HG02588 (cell line): ENCODE data around the gene SLC2A8.
A peak's percentile ranks its signal among the peaks of the same experiment; 100 is the strongest.

ENCODE experiments used
- ATAC-seq: cut with Tn5 transposase; IDR thresholded peaks from one replicate; pipeline ENCODE4 v1.9.1; 2021; ENCODE audit warnings: mild to moderate bottlenecking, moderate library complexity; ENCODE audit not compliant: unreplicated experiment

SLC2A8 gene

DNA sequence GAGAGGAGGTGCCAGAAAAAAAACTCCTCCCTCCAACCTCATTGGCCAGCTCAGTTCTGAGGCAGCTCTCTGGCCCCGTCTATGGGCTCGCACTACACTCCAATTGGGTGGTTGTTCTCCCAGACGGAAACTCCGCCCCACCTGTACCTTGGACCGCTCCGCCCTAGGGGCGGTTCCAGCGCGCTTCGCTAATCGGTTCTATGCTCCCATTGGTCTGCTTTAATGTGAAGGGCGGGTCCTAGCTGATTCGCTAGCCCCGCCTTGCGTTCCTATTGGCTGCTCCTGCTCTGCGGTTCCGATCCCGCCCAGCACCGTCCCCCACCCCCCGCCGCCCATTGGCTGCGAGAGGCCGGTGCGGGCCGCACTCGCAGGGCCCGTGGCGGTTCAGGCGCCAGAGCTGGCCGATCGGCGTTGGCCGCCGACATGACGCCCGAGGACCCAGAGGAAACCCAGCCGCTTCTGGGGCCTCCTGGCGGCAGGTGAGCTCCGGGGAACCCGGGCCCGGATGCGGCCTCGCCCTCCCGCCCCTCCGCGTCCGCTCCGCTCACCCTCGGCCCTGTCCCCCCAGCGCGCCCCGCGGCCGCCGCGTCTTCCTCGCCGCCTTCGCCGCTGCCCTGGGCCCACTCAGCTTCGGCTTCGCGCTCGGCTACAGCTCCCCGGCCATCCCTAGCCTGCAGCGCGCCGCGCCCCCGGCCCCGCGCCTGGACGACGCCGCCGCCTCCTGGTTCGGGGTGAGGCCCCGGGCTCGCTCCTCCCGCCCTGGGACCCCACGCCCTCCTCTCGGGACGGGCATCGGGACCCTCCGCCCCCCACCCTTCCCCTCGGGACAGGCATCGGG, at the start of gene SLC2A8:
Gene SLC2A8 (plus strand): TSS at position 362 of the 838 bp plus-strand sequence. CDS start 62 bp downstream, at position 424.
- ATAC-seq, result peak; percentile 91

- ATAC-seq, result no peak
Measured at GRCh38 chr9:127347831-127348776, 48.9 kb upstream of the SLC2A8 start.

DNA sequence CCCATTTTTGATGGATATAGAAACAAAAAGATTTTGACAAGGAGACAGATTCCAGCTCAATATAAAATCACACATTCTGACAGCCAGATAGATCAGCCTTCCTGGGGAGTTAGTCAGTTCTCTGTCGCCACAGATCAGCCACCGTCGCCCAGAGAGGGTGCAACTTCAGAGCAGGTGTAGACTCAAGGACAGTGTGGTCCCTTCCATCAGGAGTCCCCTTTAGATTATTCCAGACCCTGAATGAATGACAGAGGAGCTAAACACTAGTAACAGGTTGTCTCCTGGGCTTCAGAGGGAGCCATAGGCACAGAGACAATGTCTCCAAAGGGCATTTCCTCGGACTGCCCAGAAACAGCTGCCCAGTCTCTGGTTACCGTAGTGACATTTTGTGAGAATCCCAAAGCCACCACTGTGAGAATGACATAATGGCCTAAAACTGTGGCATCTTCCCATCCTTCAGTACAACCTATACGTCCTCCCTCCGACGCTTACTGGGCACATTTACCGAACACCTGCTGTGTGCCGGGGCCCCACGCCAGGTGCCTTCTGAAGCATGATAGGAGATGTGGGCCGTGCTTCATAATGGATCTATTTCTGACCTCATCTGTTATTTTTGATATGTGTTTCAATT, 47.4 kb upstream of the SLC2A8 start:
- no peak for ATAC-seq

GRCh38 chr9:127351182-127352166, 45.5 kb upstream of the SLC2A8 start:
- ATAC-seq, result no peak

DNA sequence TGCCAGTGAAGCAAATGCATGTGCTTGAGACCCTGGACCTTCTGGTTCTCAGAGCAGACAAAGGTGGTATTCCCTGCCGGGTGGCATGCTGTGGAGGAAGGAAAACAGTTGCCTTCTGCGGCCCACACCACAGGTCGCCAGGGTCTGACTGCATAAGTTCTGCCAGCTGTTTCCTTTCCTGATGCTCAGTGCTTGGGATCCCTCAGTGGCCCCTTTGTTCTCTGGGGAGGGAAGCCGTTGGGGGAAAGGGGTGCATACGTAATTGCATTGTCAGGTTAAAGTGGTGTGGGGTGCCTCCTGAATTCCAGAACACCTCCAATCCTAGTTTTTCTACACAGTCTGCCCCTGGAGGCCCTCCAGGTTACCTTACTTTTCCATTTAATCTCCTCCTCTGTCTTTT, 43.1 kb upstream of the SLC2A8 start:
- no peak for ATAC-seq

DNA sequence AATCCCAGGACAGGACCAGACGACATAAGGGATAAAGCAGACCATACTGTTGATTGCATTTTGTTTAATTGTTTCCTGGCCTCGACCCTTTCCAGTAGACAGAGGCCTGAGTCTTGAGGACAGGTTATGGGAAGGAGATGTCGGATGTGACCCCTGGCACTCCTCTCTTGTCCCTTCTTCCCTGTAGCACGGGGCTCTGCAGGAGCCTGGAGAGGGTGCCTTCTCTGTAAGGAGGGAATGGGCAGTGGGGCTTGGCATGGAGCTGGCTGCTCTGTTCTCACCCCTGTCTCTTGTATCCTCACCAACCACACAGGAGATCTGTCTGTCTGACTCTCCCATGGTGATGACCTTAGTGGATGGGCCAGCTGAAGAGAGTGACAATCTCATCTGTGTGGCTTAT, 40.1 kb upstream of the SLC2A8 start:
- ATAC-seq, result no peak

- no peak for ATAC-seq
Measured at GRCh38 chr9:127358023-127358535, 38.9 kb upstream of the SLC2A8 start.

GRCh38 chr9:127358770-127359169, 38.2 kb upstream of the SLC2A8 start:
- no peak for ATAC-seq

GRCh38 chr9:127360250-127360649, 36.7 kb upstream of the SLC2A8 start:
- ATAC-seq, result no peak

DNA sequence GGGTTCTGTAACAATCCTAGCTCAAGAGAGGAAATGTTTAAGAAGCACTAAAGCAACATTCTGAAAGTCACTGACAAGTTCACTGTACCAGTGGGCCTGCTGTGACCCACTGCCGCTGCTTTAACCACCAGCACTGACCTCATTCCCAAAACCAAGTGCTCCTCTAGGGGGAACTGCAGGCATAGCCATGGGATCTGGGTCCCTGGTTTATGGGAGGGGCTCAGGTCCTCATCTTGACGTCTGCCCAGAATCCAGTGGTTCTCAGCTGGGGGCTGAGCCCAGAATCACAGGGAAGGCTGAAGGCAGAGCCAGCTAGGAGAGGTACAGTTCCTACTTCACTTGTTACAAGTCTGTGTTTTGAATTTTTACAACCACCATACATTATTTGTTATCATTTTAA, 36.1 kb upstream of the SLC2A8 start:
- ATAC-seq, result no peak

DNA sequence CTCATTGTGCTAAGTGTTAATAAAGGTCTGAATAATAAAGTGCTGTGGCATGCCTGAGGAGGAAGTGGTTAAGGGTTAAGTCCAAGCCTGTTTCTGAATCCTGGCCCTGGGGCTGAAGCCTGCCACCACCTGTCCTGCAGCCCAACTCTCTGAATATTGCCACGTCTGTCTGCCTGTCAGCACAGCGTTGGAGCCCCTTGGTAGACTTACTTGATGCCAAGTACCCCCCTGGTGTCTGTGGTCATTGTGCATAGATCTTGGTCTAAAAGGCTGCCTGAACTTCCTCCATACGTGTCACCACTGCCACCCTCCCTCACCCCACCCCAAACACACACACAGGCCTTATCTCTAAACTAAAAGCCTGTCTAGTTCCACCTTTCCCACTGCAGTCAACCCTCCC, 35.4 kb upstream of the SLC2A8 start:
- no peak for ATAC-seq

- ATAC-seq, result no peak
Measured at GRCh38 chr9:127362829-127363228, 34.1 kb upstream of the SLC2A8 start.

GRCh38 chr9:127365461-127365860, 31.5 kb upstream of the SLC2A8 start:
- no peak for ATAC-seq

DNA sequence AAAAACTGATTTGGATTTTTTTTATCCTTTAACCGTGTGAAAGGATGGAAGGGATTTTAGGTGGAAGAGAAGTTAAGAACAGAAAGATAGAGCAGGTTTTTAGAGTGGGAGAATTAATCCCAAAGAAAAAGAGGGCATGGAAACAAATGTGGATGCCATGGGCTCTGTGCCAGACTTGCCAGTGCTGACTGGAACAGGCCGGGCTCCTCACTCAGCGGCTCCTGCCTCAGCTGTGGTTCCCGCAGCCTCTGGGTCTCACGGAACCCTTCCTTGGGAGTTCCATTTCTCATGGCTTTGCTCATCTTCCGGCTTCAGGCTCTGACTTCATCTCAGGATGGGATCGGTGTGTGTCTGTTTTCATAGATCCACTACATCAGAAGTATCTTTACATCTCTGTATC, 30.4 kb upstream of the SLC2A8 start:
- ATAC-seq, result no peak

- no peak for ATAC-seq
Measured at GRCh38 chr9:127368852-127369402, 28.0 kb upstream of the SLC2A8 start.

- ATAC-seq, result no peak
Measured at GRCh38 chr9:127369428-127369827, 27.5 kb upstream of the SLC2A8 start.

DNA sequence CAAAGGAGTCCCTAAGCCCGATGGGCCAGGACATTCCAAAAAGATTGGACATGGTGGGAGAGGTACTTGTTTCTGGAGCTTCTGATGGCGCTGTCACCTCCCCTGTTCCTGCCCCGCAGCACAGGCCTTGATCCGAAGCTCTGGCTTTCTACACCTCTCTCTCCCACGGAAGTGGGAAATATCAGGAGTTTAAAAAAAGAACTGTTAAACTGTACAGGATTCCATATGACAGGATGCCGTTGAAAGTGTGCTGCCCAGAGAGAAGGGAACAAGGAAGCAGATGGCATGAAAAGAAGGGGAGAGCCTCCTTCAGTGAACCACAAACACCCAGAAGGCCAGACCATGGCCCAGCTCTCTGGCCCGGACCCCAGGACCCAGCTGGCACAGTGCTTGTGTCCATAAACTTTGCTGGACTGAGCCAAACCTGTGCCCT, 26.8 kb upstream of the SLC2A8 start:
- ATAC-seq, result no peak

DNA sequence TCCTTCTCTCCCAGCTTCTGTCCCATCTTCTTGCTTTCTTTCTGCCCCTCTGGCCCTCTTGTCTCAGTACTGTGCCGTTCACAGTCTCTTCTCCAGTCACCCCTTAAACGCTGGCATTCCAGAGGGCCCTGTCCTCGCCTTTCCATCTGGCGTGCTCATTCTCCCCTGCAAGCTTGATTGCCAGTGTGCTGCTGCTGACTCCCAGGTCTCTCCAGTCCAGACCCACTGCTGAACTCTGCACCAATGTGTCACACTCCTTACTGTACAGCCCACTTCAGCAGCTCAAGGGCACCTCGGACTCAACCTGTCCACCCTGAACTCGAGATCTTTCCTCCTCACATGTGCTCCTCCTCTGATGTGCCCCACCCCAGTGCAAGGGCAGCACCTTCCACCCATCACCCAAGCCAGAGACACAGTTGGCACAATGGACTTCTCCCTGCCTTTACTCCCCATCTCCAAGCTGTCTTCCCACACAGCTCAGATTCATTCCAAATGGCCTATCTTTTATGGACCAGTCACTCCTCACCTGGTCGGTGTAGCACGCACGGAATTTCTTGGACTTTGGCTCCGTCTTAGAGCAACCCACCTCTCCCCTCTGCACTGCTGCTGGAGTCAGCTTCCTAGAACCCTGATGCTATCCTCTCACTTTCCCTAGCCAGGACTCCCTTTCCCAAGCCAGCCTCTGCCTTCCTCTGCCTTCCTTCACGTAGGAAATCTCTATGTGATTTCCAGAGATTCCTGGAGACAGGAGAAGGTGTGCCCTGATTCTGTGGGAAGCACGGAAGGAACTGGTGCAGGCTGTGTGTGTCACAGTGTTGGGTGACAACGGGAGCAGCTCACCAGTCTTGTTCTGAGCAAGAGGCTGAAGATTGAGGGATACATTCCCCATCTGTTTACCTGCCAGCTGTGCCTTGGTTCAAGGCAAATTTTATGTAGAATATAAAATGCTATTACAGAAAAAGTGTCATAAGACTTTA, 26.0 kb upstream of the SLC2A8 start:
- no peak for ATAC-seq
